Stimulated activated CD8-positive, alpha-beta memory T cell treated with anti-CD3 and anti-CD28 coated beads, Interleukin-15, amount 100 ng/mL, for 4 hours (primary cell): ENCODE data around the gene TRPV2.
"Not testable (repeated sequence)": the region's sequence is repeated elsewhere in the genome, so short reads cannot be mapped to it uniquely, and the experiment has no call there.

Experiments used
- DNase-seq, 2 donors: peaks; one replicate each; pipeline ENCODE4 v3.0.0-alpha.2; 2020; ENCODE audit warnings: low read depth in 2 of 2

The TRPV2 gene

GRCh38 chr17:16415031-16415924 lies at the start of gene TRPV2:
Gene TRPV2 (plus strand): TSS chr17:16415571. CDS start chr17:16417669, 2,098 bp downstream.
- DNase-seq: no peak

- DNase-seq: no peak
Measured at GRCh38 chr17:16371742-16372141, 43.6 kb upstream of the TRPV2 start.

- no peak for DNase-seq
Measured at GRCh38 chr17:16374146-16374938, 41.0 kb upstream of the TRPV2 start.

GRCh38 chr17:16377941-16378341 lies 37.4 kb upstream of the TRPV2 start:
- DNase-seq: no peak

- no peak for DNase-seq
Measured at GRCh38 chr17:16378636-16379282, 36.6 kb upstream of the TRPV2 start.

GRCh38 chr17:16379654-16380053 lies 35.7 kb upstream of the TRPV2 start:
- no peak for DNase-seq

GRCh38 chr17:16380640-16381495 lies 34.5 kb upstream of the TRPV2 start, which contains the start of gene UBB:
Gene UBB (plus strand): TSS chr17:16381091. CDS start chr17:16381908, 817 bp downstream.
- DNase-seq: peak; percentile 88 to 94

- DNase-seq: no peak
Measured at GRCh38 chr17:16381496-16381820, 33.9 kb upstream of the TRPV2 start.

- DNase-seq: no peak
Measured at GRCh38 chr17:16383216-16383615, 32.2 kb upstream of the TRPV2 start.

- no peak for DNase-seq
Measured at GRCh38 chr17:16383772-16384287, 31.5 kb upstream of the TRPV2 start.

- DNase-seq: no peak
Measured at GRCh38 chr17:16384557-16384956, 30.8 kb upstream of the TRPV2 start.

GRCh38 chr17:16386126-16386507 lies 29.3 kb upstream of the TRPV2 start:
- DNase-seq: not testable (repeated sequence)

- DNase-seq: no peak
Measured at GRCh38 chr17:16391451-16391850, 23.9 kb upstream of the TRPV2 start.

GRCh38 chr17:16392491-16392890 lies 22.9 kb upstream of the TRPV2 start:
- not testable (repeated sequence) for DNase-seq

- not testable (repeated sequence) for DNase-seq
Measured at GRCh38 chr17:16395887-16396286, 19.5 kb upstream of the TRPV2 start.

GRCh38 chr17:16396693-16397092 lies 18.7 kb upstream of the TRPV2 start:
- not testable (repeated sequence) for DNase-seq

- DNase-seq: no peak
Measured at GRCh38 chr17:16398270-16399267, 16.8 kb upstream of the TRPV2 start.

- DNase-seq: not testable (repeated sequence)
Measured at GRCh38 chr17:16403847-16404246, 11.5 kb upstream of the TRPV2 start.

GRCh38 chr17:16406742-16407674 lies 8.4 kb upstream of the TRPV2 start:
- DNase-seq: no peak
